22Rv1 (cell line): ENCODE data around the gene KCNJ5.

Source experiments
- H3K27ac ChIP-seq: fragments of 450-650 bp; 2 replicates; pipeline ENCODE4 v1.5.1; 2017
- ZFX ChIP-seq: fragments of 450-650 bp; IDR thresholded peaks from 2 replicates; pipeline ENCODE4 v1.6.1; 2017; ENCODE audit warnings: antibody characterized with exemption, borderline replicate concordance
- TF ChIP-seq, protein P1 (sequence below): fragments of 450-650 bp; IDR thresholded peaks from 2 replicates; pipeline ENCODE4 v1.5.1; 2017; ENCODE audit warnings: mild to moderate bottlenecking

The KCNJ5 gene

DNA sequence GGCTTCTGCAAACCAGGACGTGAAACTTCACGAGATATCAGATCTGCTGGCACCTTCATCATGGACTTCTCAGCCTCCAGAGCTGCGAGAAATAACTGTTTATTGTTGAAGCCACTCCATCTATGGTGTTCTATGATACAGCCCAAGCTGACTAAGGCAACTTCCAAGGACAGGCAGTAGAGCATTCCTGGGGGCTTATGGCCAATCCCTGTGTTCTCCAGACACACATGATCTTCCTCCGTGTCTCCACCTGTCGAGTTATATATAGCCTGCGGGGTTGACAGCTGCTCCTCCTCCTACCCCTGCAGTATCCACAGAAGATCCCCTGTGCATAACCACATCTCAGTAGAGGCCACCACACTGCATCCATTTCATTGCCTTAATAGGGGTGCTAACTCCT is 40.5 kb downstream of the KCNJ5 start:
- H3K27ac ChIP-seq, result no peak overlapping the region
- TF ChIP-seq ZFX, result no peak
- TF ChIP-seq, protein P1, sequence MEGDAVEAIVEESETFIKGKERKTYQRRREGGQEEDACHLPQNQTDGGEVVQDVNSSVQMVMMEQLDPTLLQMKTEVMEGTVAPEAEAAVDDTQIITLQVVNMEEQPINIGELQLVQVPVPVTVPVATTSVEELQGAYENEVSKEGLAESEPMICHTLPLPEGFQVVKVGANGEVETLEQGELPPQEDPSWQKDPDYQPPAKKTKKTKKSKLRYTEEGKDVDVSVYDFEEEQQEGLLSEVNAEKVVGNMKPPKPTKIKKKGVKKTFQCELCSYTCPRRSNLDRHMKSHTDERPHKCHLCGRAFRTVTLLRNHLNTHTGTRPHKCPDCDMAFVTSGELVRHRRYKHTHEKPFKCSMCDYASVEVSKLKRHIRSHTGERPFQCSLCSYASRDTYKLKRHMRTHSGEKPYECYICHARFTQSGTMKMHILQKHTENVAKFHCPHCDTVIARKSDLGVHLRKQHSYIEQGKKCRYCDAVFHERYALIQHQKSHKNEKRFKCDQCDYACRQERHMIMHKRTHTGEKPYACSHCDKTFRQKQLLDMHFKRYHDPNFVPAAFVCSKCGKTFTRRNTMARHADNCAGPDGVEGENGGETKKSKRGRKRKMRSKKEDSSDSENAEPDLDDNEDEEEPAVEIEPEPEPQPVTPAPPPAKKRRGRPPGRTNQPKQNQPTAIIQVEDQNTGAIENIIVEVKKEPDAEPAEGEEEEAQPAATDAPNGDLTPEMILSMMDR, result no peak

DNA sequence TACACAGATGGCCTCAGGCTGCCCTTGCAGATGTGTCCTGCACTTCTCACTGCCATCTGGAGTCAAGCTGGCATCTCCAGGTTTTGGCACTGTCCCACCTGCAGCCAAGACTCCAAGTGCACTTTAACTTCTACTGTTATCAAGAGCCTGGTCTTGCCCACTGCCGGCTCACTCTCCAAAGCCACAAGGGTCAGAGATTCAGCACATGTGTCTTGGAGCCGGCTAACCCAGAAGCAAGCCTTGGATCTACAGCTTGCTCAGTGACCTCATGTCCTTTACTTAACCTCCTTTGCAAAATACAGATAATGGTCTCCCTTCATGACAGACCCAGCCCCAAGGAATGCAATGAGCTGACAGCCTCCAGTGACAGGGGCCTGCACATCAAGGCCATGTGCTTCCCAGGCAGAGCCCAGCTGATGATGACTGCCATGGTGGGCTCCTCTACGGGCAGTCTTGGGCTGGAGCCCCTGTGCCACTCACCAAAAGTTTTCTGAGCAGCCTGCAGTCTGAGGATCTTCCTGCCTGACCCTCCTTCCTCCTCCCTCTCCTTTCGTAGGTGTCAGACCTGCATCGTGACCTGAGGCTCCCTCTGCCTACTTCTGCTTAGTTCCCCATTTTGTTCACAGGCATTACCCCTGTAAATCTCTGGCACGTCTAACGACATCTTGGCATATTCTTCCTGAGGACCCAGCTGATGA is 42.5 kb downstream of the KCNJ5 start:
- no peak overlapping the region for H3K27ac ChIP-seq
- TF ChIP-seq, protein P1, result no peak
- TF ChIP-seq ZFX, result no peak

DNA sequence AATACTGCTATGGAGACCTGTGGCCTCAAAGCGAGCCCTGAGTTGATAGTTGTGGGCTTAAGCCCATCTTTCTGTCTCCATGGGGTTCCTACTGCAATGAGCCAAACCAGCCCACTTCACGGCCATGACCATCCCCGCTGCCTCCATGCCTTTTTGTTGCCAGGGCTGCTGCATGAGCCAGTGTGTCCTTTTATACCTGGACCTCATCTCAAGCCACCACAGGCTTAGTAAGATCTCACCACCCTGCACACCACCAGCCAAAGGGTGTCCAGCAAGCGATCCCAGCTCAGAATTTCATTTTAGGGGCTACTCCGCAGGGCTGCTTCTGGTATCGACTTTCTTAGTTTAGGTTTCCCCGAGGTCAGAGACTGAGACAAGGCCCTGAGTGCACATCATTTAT is 43.2 kb downstream of the KCNJ5 start:
- no peak for TF ChIP-seq ZFX
- TF ChIP-seq, protein P1, result no peak
- no peak overlapping the region for H3K27ac ChIP-seq

GRCh38 chr11:128934926-128935325 is 43.8 kb downstream of the KCNJ5 start:
- no peak for TF ChIP-seq ZFX
- TF ChIP-seq, protein P1, result no peak
- no peak overlapping the region for H3K27ac ChIP-seq

GRCh38 chr11:128936606-128937251 is 45.6 kb downstream of the KCNJ5 start:
- no peak overlapping the region for H3K27ac ChIP-seq
- no peak for TF ChIP-seq ZFX
- TF ChIP-seq, protein P1, result no peak

GRCh38 chr11:128937480-128937879 is 46.3 kb downstream of the KCNJ5 start:
- no peak overlapping the region for H3K27ac ChIP-seq

More at GRCh38 chr11:128937480-128937879, 46.3 kb downstream of the KCNJ5 start:
- TF ChIP-seq ZFX, result no peak
- TF ChIP-seq, protein P1, result no peak
